HepG2 (cell line): ENCODE results near the gene SLC27A1. TPM values are rescaled to one million over a fixed set of nuclear protein-coding genes. Genes with fewer than 3 reads are reported as not detected.
A peak's percentile ranks its signal among the peaks of the same experiment; 100 is the strongest.

ENCODE experiments used
- CEBPG ChIP-seq: IDR thresholded peaks from 2 replicates; pipeline ENCODE4 v1.6.1; 2016
- CENPX ChIP-seq: sonication (generic); formaldehyde crosslinking; IDR thresholded peaks from 2 replicates; pipeline ENCODE4 v1.9.0; 2021; ENCODE audit warnings: mild to moderate bottlenecking, missing genetic modification reagents, moderate library complexity
- FOXA1 ChIP-seq, 2 experiments: fragments of 450-650 bp in 1 of 2; sonication (generic) in 1 of 2; formaldehyde crosslinking in 1 of 2; IDR thresholded peaks; 2 replicates each; pipeline versions ENCODE4 v1.4.0 to v1.6.1; 2016 to 2020; ENCODE audit warnings: missing genetic modification reagents in 1 of 2
- FOXO1 ChIP-seq: sonication (generic); formaldehyde crosslinking; IDR thresholded peaks from 2 replicates; pipeline ENCODE4 v1.4.0; 2020; ENCODE audit warnings: missing genetic modification reagents
- KAT7 ChIP-seq: IDR thresholded peaks from 2 replicates; pipeline ENCODE4 v1.6.1; 2018; ENCODE audit warnings: borderline replicate concordance, missing compliant biosample characterization
- KAT8 ChIP-seq: IDR thresholded peaks from 2 replicates; pipeline ENCODE4 v1.6.1; 2016; ENCODE audit warnings: missing genetic modification reagents, missing compliant biosample characterization
- KDM4B ChIP-seq: sonication (generic); formaldehyde crosslinking; IDR thresholded peaks from 2 replicates; pipeline ENCODE4 v1.4.0; 2020; ENCODE audit warnings: missing genetic modification reagents
- PITX1 ChIP-seq: sonication (generic); formaldehyde crosslinking; IDR thresholded peaks from 2 replicates; pipeline ENCODE4 v1.5.1; 2020; ENCODE audit warnings: mild to moderate bottlenecking, missing genetic modification reagents
- POLR2G ChIP-seq: fragments of 200-400 bp; formaldehyde crosslinking; IDR thresholded peaks from 2 replicates; pipeline ENCODE4 v1.6.1; 2018; ENCODE audit warnings: mild to moderate bottlenecking, low read depth, low read length, moderate library complexity
- SAP130 ChIP-seq: IDR thresholded peaks from 2 replicates; pipeline ENCODE4 v1.6.1; 2016; ENCODE audit warnings: low read depth
- SP140L ChIP-seq: sonication (generic); formaldehyde crosslinking; IDR thresholded peaks from 2 replicates; pipeline ENCODE4 v1.4.0; 2020; ENCODE audit warnings: missing genetic modification reagents, borderline replicate concordance
- TARDBP ChIP-seq: sonication (generic); formaldehyde crosslinking; IDR thresholded peaks from 2 replicates; pipeline ENCODE4 v1.8.0; 2022; ENCODE audit warnings: mild to moderate bottlenecking, missing genetic modification reagents
- UBTF ChIP-seq: sonication (generic); formaldehyde crosslinking; IDR thresholded peaks from 2 replicates; pipeline ENCODE4 v1.4.0; 2020; ENCODE audit warnings: mild to moderate bottlenecking, missing genetic modification reagents
- XRCC5 ChIP-seq: fragments of 200-400 bp; formaldehyde crosslinking; optimal IDR thresholded peaks from 2 replicates; pipeline ENCODE3; 2017; ENCODE audit warnings: mild to moderate bottlenecking, low read length
- ZBTB38 ChIP-seq: sonication (generic); formaldehyde crosslinking; IDR thresholded peaks from 2 replicates; pipeline ENCODE4 v1.5.1; 2020; ENCODE audit warnings: mild to moderate bottlenecking, missing genetic modification reagents
- ZFX ChIP-seq: sonication (generic); formaldehyde crosslinking; IDR thresholded peaks from 2 replicates; pipeline ENCODE4 v1.4.0; 2020; ENCODE audit warnings: mild to moderate bottlenecking, low read depth, missing genetic modification reagents, moderate library complexity
- ZHX2 ChIP-seq, 2 experiments: sonication (generic) in 1 of 2; formaldehyde crosslinking in 1 of 2; IDR thresholded peaks; 2 replicates each; pipeline versions ENCODE4 v1.6.1 to v1.9.0; 2014 to 2022; ENCODE audit warnings: antibody characterized with exemption in 1 of 2, borderline replicate concordance in 1 of 2, inconsistent platforms in 1 of 2, low read depth in 1 of 2, missing genetic modification reagents in 1 of 2
- ZNF614 ChIP-seq: IDR thresholded peaks from 2 replicates; pipeline ENCODE4 v1.6.1; 2018; ENCODE audit warnings: missing biosample characterization, missing genetic modification reagents, inconsistent platforms, borderline replicate concordance
- ZNF660 ChIP-seq: sonication (generic); formaldehyde crosslinking; IDR thresholded peaks from 2 replicates; pipeline ENCODE4 v1.5.1; 2020; ENCODE audit warnings: mild to moderate bottlenecking, low read depth, missing genetic modification reagents, borderline replicate concordance
- ZNF710 ChIP-seq: sonication (generic); formaldehyde crosslinking; IDR thresholded peaks from 2 replicates; pipeline ENCODE4 v1.5.0; 2020; ENCODE audit warnings: mild to moderate bottlenecking, missing genetic modification reagents, borderline replicate concordance
- polyA plus RNA-seq, 8 experiments: library from polyadenylated mRNA; depleted of rRNA in 3 of 8; stranded (reverse) in 7 of 8; unstranded in 1 of 8; fragments of >200 nt; fragmentation: Illumina TruSeq in 4 of 8; extraction: Trizol in 4 of 8; gene quantifications; 2 replicates each; pipeline versions ENCODE4 v1.2.1 to v1.2.3, GENCODE V29; 2011 to 2016; ENCODE audit warnings: low read depth in 4 of 8, missing spikeins in 1 of 8, mixed read lengths in 1 of 8; ENCODE audit not compliant: insufficient read depth in 1 of 8
- total RNA-seq, 5 experiments: library from RNA; depleted of rRNA; stranded (reverse); fragments of >200 nt; fragmentation: Illumina TruSeq; extraction: Trizol; gene quantifications; 2 replicates each; pipeline ENCODE4 v1.2.3, GENCODE V29; 2016; ENCODE audit warnings: low read depth in 1 of 5

SLC27A1 gene
- total and polyA plus RNA-seq, 2 of the 13 experiments (the other 11 are each of a cell fraction or from before 2014, with no cell fraction given): 4.1 to 8.8 TPM

GRCh38 chr19:17475541-17476115 is 5.3 kb downstream of the SLC27A1 start (continued):
- TF ChIP-seq TARDBP (CRISPR knock-in tag) (peak; percentile 39; the same call in 1 of the 2 replicates), CENPX (CRISPR knock-in tag) (no peak), ZBTB38 (CRISPR knock-in tag) (0 out of 2 replicates have a peak, but pooled peaks have one; percentile 37), SAP130 (CRISPR knock-in tag) (peak; percentile 81), ZNF660 (CRISPR knock-in tag) (no peak), ZHX2 (IDR thresholded peaks at IDR 0.05; ENCODE audit: low read depth) (no peak), ZHX2 (CRISPR knock-in tag; IDR thresholded peaks at IDR 0.05; ENCODE audit: borderline replicate concordance) (no peak), KDM4B (CRISPR knock-in tag) (0 out of 2 replicates have a peak, but pooled peaks have one; percentile 42), KAT7 (CRISPR knock-in tag) (no peak), CEBPG (CRISPR knock-in tag) (peak; percentile 42; the same call in 1 of the 2 replicates), ZNF710 (CRISPR knock-in tag) (0 out of 2 replicates have a peak, but pooled peaks have one; percentile 19), KAT8 (CRISPR knock-in tag) (peak; percentile 67), XRCC5 (peak; percentile 74), POLR2G (peak; percentile 57), UBTF (CRISPR knock-in tag) (peak; percentile 57; the same call in 1 of the 2 replicates), SP140L (CRISPR knock-in tag) (no peak), ZFX (CRISPR knock-in tag) (peak; percentile 60; the same call in 1 of the 2 replicates), ZNF614 (no peak), PITX1 (no peak), FOXO1 (peak; percentile 47), FOXA1 (IDR thresholded peaks at IDR 0.05) (no peak), FOXA1 (CRISPR knock-in tag; IDR thresholded peaks at IDR 0.05) (peak; percentile 92)
